Left lung (tissue), 10 donors: ENCODE results near the gene DGKB. TPM values are rescaled to one million over a fixed set of nuclear protein-coding genes. Genes with fewer than 3 reads are reported as not detected.

Experiments used
- ATAC-seq: fragments of 200-7000 bp; cut with Tn5 transposase; one replicate; pipeline ENCODE4 v1.9.1; 2020; ENCODE audit warnings: moderate library complexity
- DNase-seq, 4 donors: peaks; one replicate each; pipeline ENCODE4 v3.0.0-alpha.2; 2013 to 2020
- H3K27ac ChIP-seq, 2 donors: fragments of 200-600 bp; sonication (generic) in 1 of 2; one replicate each; pipeline versions ENCODE4 v1.5.0 to v1.8.0; 2020 to 2021
- H3K27me3 ChIP-seq, 2 donors: fragments of 200-600 bp; sonication (generic) in 1 of 2; one replicate each; pipeline versions ENCODE4 v1.5.0 to v1.8.0; 2020 to 2021
- H3K36me3 ChIP-seq, 2 donors: fragments of 200-600 bp; sonication (generic) in 1 of 2; one replicate each; pipeline versions ENCODE4 v1.5.0 to v1.8.0; 2020 to 2021
- H3K4me1 ChIP-seq, 2 donors: fragments of 200-600 bp; one replicate each; pipeline ENCODE4 v1.8.0; 2021
- H3K4me3 ChIP-seq, 2 donors: fragments of 200-600 bp; sonication (generic) in 1 of 2; one replicate each; pipeline versions ENCODE4 v1.5.0 to v1.8.0; 2020 to 2021; ENCODE audit warnings: mild to moderate bottlenecking in 1 of 2
- H3K9me3 ChIP-seq, 2 donors: fragments of 200-600 bp; sonication (generic) in 1 of 2; one replicate each; pipeline versions ENCODE4 v1.5.0 to v1.8.0; 2020 to 2021
- CTCF ChIP-seq, 2 donors: fragments of 200-600 bp; sonication (generic) in 1 of 2; IDR thresholded peaks; one replicate each; pipeline versions ENCODE4 v1.5.0 to v1.8.0; 2021; ENCODE audit warnings: antibody characterized with exemption in 2 of 2
- intact Hi-C, 2 donors: fragments of 100-400 bp; cut with DNase I; formaldehyde crosslinking; loops; one replicate each; pipeline versions ENCODE4 v1.11.2 to v1.14.2; 2022
- polyA plus RNA-seq, 6 donors: library from polyadenylated mRNA; unstranded; fragments of 120-200 nt; gene quantifications; one replicate each; pipeline ENCODE4 v1.2.1, GENCODE V29; 2013; ENCODE audit not compliant: insufficient read length in 6 of 6
- total RNA-seq, 2 donors: library from RNA; stranded (reverse); fragmentation: NEBNext Ultra II Directional; extraction: Animal tissue kit (Norgen Biotek cat#: 25700); gene quantifications; one replicate each; pipeline ENCODE4 v1.2.1, GENCODE V29; 2021
- donor health status: DM: no; HTN: yes; CAD: no.
- donor health status: DM: no; HTN: no; CAD: no.

DGKB gene
- total and polyA plus RNA-seq, 8 donors, result 0.15 to 0.31 (median 0.27) TPM; not detected in 1

GRCh38 chr7:14242175-14242574 is 660.4 kb downstream of the DGKB start:
- no peak for TF ChIP-seq CTCF (IDR thresholded peaks at IDR 0.05)
- Histone ChIP-seq H3K4me3 (no peak overlapping the region), H3K27me3 (no peaks in the 10 kb centered on the region), H3K27ac (no peak overlapping the region), H3K36me3 (no peaks in the 10 kb centered on the region), H3K4me1 (no peaks in the 10 kb centered on the region), H3K9me3 (no peaks in the 10 kb centered on the region)
- no peak for DNase-seq
- intact Hi-C loops, result no loop called here
- ATAC-seq, result no peak

- Histone ChIP-seq H3K4me1 (no peaks in the 10 kb centered on the region), H3K27ac (no peak overlapping the region), H3K36me3 (no peaks in the 10 kb centered on the region), H3K9me3 (no peaks in the 10 kb centered on the region), H3K27me3 (no peaks in the 10 kb centered on the region), H3K4me3 (no peak overlapping the region)
- ATAC-seq, result no peak
- no peak for DNase-seq
- TF ChIP-seq CTCF (IDR thresholded peaks at IDR 0.05), result no peak
- intact Hi-C loops, result no loop called here
Measured at GRCh38 chr7:14236834-14237233, 665.7 kb downstream of the DGKB start.

GRCh38 chr7:14235056-14235455 is 667.5 kb downstream of the DGKB start:
- intact Hi-C loops, result no loop called here
- H3K27me3 ChIP-seq, result no peaks in the 10 kb centered on the region
- no peak for ATAC-seq
- no peak overlapping the region for H3K4me3 ChIP-seq
- no peak for TF ChIP-seq CTCF (IDR thresholded peaks at IDR 0.05)
- no peak overlapping the region for H3K27ac ChIP-seq
- H3K4me1 ChIP-seq, result no peaks in the 10 kb centered on the region
- no peak for DNase-seq
- H3K9me3 ChIP-seq, result no peaks in the 10 kb centered on the region
- no peaks in the 10 kb centered on the region for H3K36me3 ChIP-seq

GRCh38 chr7:14233868-14234369 is 668.6 kb downstream of the DGKB start:
- no peak overlapping the region for H3K27ac ChIP-seq
- intact Hi-C loops, result no loop called here
- DNase-seq, result no peak
- TF ChIP-seq CTCF (IDR thresholded peaks at IDR 0.05), result no peak
- H3K27me3 ChIP-seq, result no peaks in the 10 kb centered on the region
- no peak overlapping the region for H3K4me3 ChIP-seq
- ATAC-seq, result no peak
- H3K9me3 ChIP-seq, result no peaks in the 10 kb centered on the region
- H3K4me1 ChIP-seq, result no peaks in the 10 kb centered on the region
- no peaks in the 10 kb centered on the region for H3K36me3 ChIP-seq

GRCh38 chr7:14233076-14233867 is 669.3 kb downstream of the DGKB start:
- Histone ChIP-seq H3K4me1 (no peaks in the 10 kb centered on the region), H3K27me3 (no peaks in the 10 kb centered on the region), H3K36me3 (no peaks in the 10 kb centered on the region), H3K27ac (no peak overlapping the region), H3K4me3 (no peak overlapping the region), H3K9me3 (no peaks in the 10 kb centered on the region)
- no peak for TF ChIP-seq CTCF (IDR thresholded peaks at IDR 0.05)
- DNase-seq (no peak), ATAC-seq (no peak)
- intact Hi-C loops, result no loop called here
